HCT116 (cell line): Measurements from ENCODE around the gene ACSL5.

ENCODE experiments used
- EZH2phosphoT487 ChIP-seq: fragments of 200-600 bp; IDR thresholded peaks from 2 replicates; pipeline ENCODE4 v1.6.1; 2018; ENCODE audit warnings: antibody characterized with exemption, borderline replicate concordance
- POLR2A ChIP-seq: IDR thresholded peaks from 2 replicates; pipeline ENCODE4 v1.7.0; 2011; ENCODE audit warnings: borderline replicate concordance; ENCODE audit not compliant: insufficient read depth, insufficient read length; ENCODE audit errors: extremely low read depth
- POLR2AphosphoS5 ChIP-seq: IDR thresholded peaks from 2 replicates; pipeline ENCODE4 v1.6.1; 2011; ENCODE audit warnings: mild to moderate bottlenecking, low read depth, low read length, moderate library complexity
- SP1 ChIP-seq: IDR thresholded peaks from 2 replicates; pipeline ENCODE4 v1.6.1; 2012; ENCODE audit warnings: low read depth

DNA sequence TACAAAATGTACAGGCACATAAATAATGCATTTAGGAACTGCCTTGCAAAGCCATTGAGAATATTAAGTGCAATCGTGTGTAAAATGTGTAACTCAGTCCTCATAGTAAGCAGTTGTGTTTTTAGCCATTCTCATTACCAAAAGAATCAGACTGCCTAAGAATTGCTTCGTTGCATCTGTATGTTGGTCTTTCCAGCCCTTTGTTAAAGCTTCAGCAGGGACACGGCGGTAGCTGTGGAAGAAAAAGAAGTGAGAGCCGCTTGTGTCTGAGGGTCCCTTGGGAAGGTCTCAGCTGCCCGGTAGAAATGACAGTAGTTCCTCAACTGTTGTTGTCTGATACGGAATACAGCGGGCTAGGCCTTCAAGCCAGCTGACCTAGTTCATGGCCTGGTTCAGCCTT lies 22.8 kb upstream of the ACSL5 start:
- TF ChIP-seq POLR2A = no peak
- no peak for TF ChIP-seq EZH2phosphoT487
- no peak for TF ChIP-seq POLR2AphosphoS5
- no peak for TF ChIP-seq SP1
